ENCODE measurements around the gene MRPL18. TPM values are rescaled to one million over a fixed set of nuclear protein-coding genes. Genes with fewer than 3 reads are reported as not detected.

MRPL18 gene
- polyA plus RNA-seq, 1 donor from 2014 or later, result 105 TPM

DNA sequence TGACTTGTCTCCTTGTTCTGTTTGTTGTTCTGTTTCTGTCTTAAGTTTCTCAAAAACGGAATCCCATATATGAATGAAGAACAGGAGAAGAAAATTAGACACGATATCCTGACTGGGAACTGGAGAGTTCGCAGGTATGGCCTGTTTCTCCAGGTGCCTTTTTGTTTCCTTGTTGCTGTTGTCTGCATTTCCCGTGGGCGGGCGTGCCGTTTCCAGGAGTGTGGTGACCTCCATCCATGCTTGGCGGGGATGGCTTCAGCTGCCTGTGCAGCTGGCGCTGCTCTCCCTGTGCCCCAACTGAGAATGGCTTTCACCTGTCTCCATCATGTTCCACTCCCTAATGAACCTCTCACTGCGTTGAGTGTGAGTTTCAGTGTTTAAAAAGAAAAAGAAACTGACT lies 14.2 kb downstream of the MRPL18 start:
- no peaks in the 10 kb centered on the region for H3K9me2 ChIP-seq (ENCODE audit: insufficient read depth, low read length)
- TF ChIP-seq EZH2 (IDR thresholded peaks at IDR 0.05; ENCODE audit: borderline replicate concordance, insufficient read depth, low read length, poor library complexity, severe bottlenecking) (no peak), REST (IDR thresholded peaks at IDR 0.05; ENCODE audit: borderline replicate concordance) (no peak), TAF1 (IDR thresholded peaks at IDR 0.05; ENCODE audit: low read depth) (no peak), RAD21 (conservative IDR thresholded peaks at IDR 0.05) (no peak), MXI1 (conservative IDR thresholded peaks at IDR 0.05; ENCODE audit: poor library complexity, severe bottlenecking) (no peak), POLR2AphosphoS5 (IDR thresholded peaks at IDR 0.05) (no peak), EP300 (conservative IDR thresholded peaks at IDR 0.05; ENCODE audit: poor library complexity, severe bottlenecking) (no peak), SMC3 (conservative IDR thresholded peaks at IDR 0.05; ENCODE audit: poor library complexity) (no peak)
- TF ChIP-seq, protein P1, sequence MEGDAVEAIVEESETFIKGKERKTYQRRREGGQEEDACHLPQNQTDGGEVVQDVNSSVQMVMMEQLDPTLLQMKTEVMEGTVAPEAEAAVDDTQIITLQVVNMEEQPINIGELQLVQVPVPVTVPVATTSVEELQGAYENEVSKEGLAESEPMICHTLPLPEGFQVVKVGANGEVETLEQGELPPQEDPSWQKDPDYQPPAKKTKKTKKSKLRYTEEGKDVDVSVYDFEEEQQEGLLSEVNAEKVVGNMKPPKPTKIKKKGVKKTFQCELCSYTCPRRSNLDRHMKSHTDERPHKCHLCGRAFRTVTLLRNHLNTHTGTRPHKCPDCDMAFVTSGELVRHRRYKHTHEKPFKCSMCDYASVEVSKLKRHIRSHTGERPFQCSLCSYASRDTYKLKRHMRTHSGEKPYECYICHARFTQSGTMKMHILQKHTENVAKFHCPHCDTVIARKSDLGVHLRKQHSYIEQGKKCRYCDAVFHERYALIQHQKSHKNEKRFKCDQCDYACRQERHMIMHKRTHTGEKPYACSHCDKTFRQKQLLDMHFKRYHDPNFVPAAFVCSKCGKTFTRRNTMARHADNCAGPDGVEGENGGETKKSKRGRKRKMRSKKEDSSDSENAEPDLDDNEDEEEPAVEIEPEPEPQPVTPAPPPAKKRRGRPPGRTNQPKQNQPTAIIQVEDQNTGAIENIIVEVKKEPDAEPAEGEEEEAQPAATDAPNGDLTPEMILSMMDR (IDR thresholded peaks at IDR 0.05; ENCODE audit: poor library complexity, severe bottlenecking), result no peak
- no peak overlapping the region for H3K4me3 ChIP-seq (ENCODE audit: low read length)
- H4K20me1 ChIP-seq (ENCODE audit: insufficient read depth), result no peaks in the 10 kb centered on the region
- H3F3A ChIP-seq (ENCODE audit: insufficient read depth, low read length, poor library complexity, severe bottlenecking), result no peaks in the 10 kb centered on the region
- H3K79me2 ChIP-seq (replicated peaks; ENCODE audit: insufficient read depth, low read length), result no peaks in the 10 kb centered on the region
- H3K9ac ChIP-seq (ENCODE audit: low read length), result no peak overlapping the region
- H3K27ac ChIP-seq (ENCODE audit: low read length), result no peak overlapping the region
- no peaks in the 10 kb centered on the region for H3K36me3 ChIP-seq (ENCODE audit: insufficient read depth, low read length)
- no peaks in the 10 kb centered on the region for H3K9me3 ChIP-seq (ENCODE audit: low read length)
- H3K27me3 ChIP-seq (ENCODE audit: insufficient read depth, low read depth, low read length), result no peaks in the 10 kb centered on the region
- no peak overlapping the region for H2AFZ ChIP-seq (ENCODE audit: low read depth, low read length)
- H3K4me2 ChIP-seq (ENCODE audit: low read length), result no peak overlapping the region

GRCh38 chr6:159805440-159806020 lies 15.3 kb downstream of the MRPL18 start:
- H3K4me2 ChIP-seq (ENCODE audit: low read length), result no peak overlapping the region
- H3K27me3 ChIP-seq (ENCODE audit: insufficient read depth, low read depth, low read length), result no peaks in the 10 kb centered on the region
- no peaks in the 10 kb centered on the region for H3K79me2 ChIP-seq (replicated peaks; ENCODE audit: insufficient read depth, low read length)
- no peak for TF ChIP-seq EP300 (conservative IDR thresholded peaks at IDR 0.05; ENCODE audit: poor library complexity, severe bottlenecking)
- TF ChIP-seq RAD21 (conservative IDR thresholded peaks at IDR 0.05), result no peak
- TF ChIP-seq, protein P1 (IDR thresholded peaks at IDR 0.05; ENCODE audit: poor library complexity, severe bottlenecking), result no peak
- no peak for TF ChIP-seq REST (IDR thresholded peaks at IDR 0.05; ENCODE audit: borderline replicate concordance)
- TF ChIP-seq SMC3 (conservative IDR thresholded peaks at IDR 0.05; ENCODE audit: poor library complexity), result no peak
- TF ChIP-seq POLR2AphosphoS5 (IDR thresholded peaks at IDR 0.05), result no peak
- no peak for TF ChIP-seq TAF1 (IDR thresholded peaks at IDR 0.05; ENCODE audit: low read depth)
- H3K36me3 ChIP-seq (ENCODE audit: insufficient read depth, low read length), result no peaks in the 10 kb centered on the region
- no peaks in the 10 kb centered on the region for H3F3A ChIP-seq (ENCODE audit: insufficient read depth, low read length, poor library complexity, severe bottlenecking)
- H3K9me3 ChIP-seq (ENCODE audit: low read length), result no peaks in the 10 kb centered on the region
- H4K20me1 ChIP-seq (ENCODE audit: insufficient read depth), result no peaks in the 10 kb centered on the region
- H3K4me3 ChIP-seq (ENCODE audit: low read length), result no peak overlapping the region
- no peak overlapping the region for H3K9ac ChIP-seq (ENCODE audit: low read length)
- no peaks in the 10 kb centered on the region for H3K9me2 ChIP-seq (ENCODE audit: insufficient read depth, low read length)
- no peak overlapping the region for H2AFZ ChIP-seq (ENCODE audit: low read depth, low read length)
- H3K27ac ChIP-seq (ENCODE audit: low read length), result no peak overlapping the region
